SJSA1 (cell line): ENCODE measurements around the gene ADPRHL1. TPM values are rescaled to one million over a fixed set of nuclear protein-coding genes. Genes with fewer than 3 reads are reported as not detected.
"Not testable (repeated sequence)": the region's sequence is repeated elsewhere in the genome, so short reads cannot be mapped to it uniquely, and the experiment has no call there.

Experiments
- DNase-seq, 2 experiments: peaks; one replicate each; pipeline ENCODE4 v3.0.0-alpha.2; 2015 to 2020; ENCODE audit warnings: low spot score in 2 of 2, low read depth in 1 of 2
- H3K27ac ChIP-seq: fragments of 250-450 bp; sonication (Bioruptor Pico); 2 replicates; pipeline ENCODE4 v1.5.1; 2020; ENCODE audit warnings: mild to moderate bottlenecking, moderate library complexity
- H3K27me3 ChIP-seq: fragments of 250-450 bp; sonication (Bioruptor Pico); replicated peaks from 2 replicates; pipeline ENCODE4 v1.5.1; 2020; ENCODE audit warnings: mild to moderate bottlenecking, moderate library complexity
- H3K36me3 ChIP-seq: fragments of 250-450 bp; sonication (Bioruptor Pico); 2 replicates; pipeline ENCODE4 v1.5.1; 2020; ENCODE audit warnings: mild to moderate bottlenecking
- H3K4me1 ChIP-seq: fragments of 250-450 bp; sonication (Bioruptor Pico); replicated peaks from 2 replicates; pipeline ENCODE4 v1.6.1; 2021; ENCODE audit warnings: mild to moderate bottlenecking
- H3K4me3 ChIP-seq: fragments of 250-450 bp; sonication (Bioruptor Pico); 2 replicates; pipeline ENCODE4 v1.5.1; 2020; ENCODE audit warnings: mild to moderate bottlenecking
- H3K9me3 ChIP-seq: fragments of 250-450 bp; sonication (Bioruptor Pico); replicated peaks from 2 replicates; pipeline ENCODE4 v1.5.1; 2020; ENCODE audit warnings: mild to moderate bottlenecking
- total RNA-seq: library from RNA; depleted of rRNA; stranded (reverse); fragments of >200 nt; shearing (Covaris generic); gene quantifications from 2 replicates; pipeline ENCODE4 v1.2.3, GENCODE V29; 2014

Gene ADPRHL1
- total RNA-seq, 1 experiment from 2014 or later = 10.5 TPM

GRCh38 chr13:113458253-113459065, 5.2 kb upstream of the ADPRHL1 start:
- Histone ChIP-seq H3K4me1 (no peaks in the 10 kb centered on the region), H3K4me3 (no peak overlapping the region), H3K27me3 (no peaks in the 10 kb centered on the region), H3K9me3 (no peaks in the 10 kb centered on the region), H3K27ac (no peak overlapping the region), H3K36me3 (peaks cover 47% of the 10 kb centered on the region)
- DNase-seq = peak in 1 of 2 experiments; percentile 29

- Histone ChIP-seq H3K4me3 (no peak overlapping the region), H3K27ac (no peak overlapping the region), H3K27me3 (no peaks in the 10 kb centered on the region), H3K9me3 (no peaks in the 10 kb centered on the region), H3K4me1 (no peaks in the 10 kb centered on the region), H3K36me3 (peaks cover 45% of the 10 kb centered on the region)
- no peak for DNase-seq
Observed at GRCh38 chr13:113457510-113457909, 4.2 kb upstream of the ADPRHL1 start.

GRCh38 chr13:113456116-113456702, 2.9 kb upstream of the ADPRHL1 start:
- no peak overlapping the region for H3K4me3 ChIP-seq
- H3K4me1 ChIP-seq = no peaks in the 10 kb centered on the region
- no peaks in the 10 kb centered on the region for H3K9me3 ChIP-seq
- no peak overlapping the region for H3K27ac ChIP-seq
- peaks cover 44% of the 10 kb centered on the region for H3K36me3 ChIP-seq
- H3K27me3 ChIP-seq = no peaks in the 10 kb centered on the region
- DNase-seq = no peak

GRCh38 chr13:113455384-113455783, 2.1 kb upstream of the ADPRHL1 start:
- no peaks in the 10 kb centered on the region for H3K4me1 ChIP-seq
- peaks cover 36% of the 10 kb centered on the region for H3K36me3 ChIP-seq
- no peaks in the 10 kb centered on the region for H3K27me3 ChIP-seq
- H3K9me3 ChIP-seq = no peaks in the 10 kb centered on the region
- DNase-seq = no peak
- H3K27ac ChIP-seq = no peak overlapping the region
- no peak overlapping the region for H3K4me3 ChIP-seq

GRCh38 chr13:113454936-113455335, 1.6 kb upstream of the ADPRHL1 start:
- Histone ChIP-seq H3K9me3 (no peaks in the 10 kb centered on the region), H3K27ac (no peak overlapping the region), H3K4me3 (no peak overlapping the region), H3K27me3 (no peaks in the 10 kb centered on the region), H3K4me1 (peaks cover 2% of the 10 kb centered on the region), H3K36me3 (peaks cover 31% of the 10 kb centered on the region)
- no peak for DNase-seq

- DNase-seq = no peak
- Histone ChIP-seq H3K36me3 (peaks cover 12% of the 10 kb centered on the region), H3K9me3 (no peaks in the 10 kb centered on the region), H3K27ac (no peak overlapping the region), H3K4me3 (no peak overlapping the region), H3K27me3 (no peaks in the 10 kb centered on the region), H3K4me1 (peaks cover 14% of the 10 kb centered on the region)
Observed at GRCh38 chr13:113452466-113452865, 822 bp downstream of the ADPRHL1 start.

- DNase-seq = no peak
- no peaks in the 10 kb centered on the region for H3K9me3 ChIP-seq
- no peak overlapping the region for H3K27ac ChIP-seq
- H3K36me3 ChIP-seq = peaks cover 9% of the 10 kb centered on the region
- H3K4me3 ChIP-seq = no peak overlapping the region
- no peaks in the 10 kb centered on the region for H3K27me3 ChIP-seq
- peaks cover 14% of the 10 kb centered on the region for H3K4me1 ChIP-seq
Observed at GRCh38 chr13:113451951-113452421, 1.3 kb downstream of the ADPRHL1 start.

GRCh38 chr13:113450861-113451620, 2.2 kb downstream of the ADPRHL1 start:
- H3K9me3 ChIP-seq, H3K4me3 ChIP-seq, H3K36me3 ChIP-seq, H3K27me3 ChIP-seq, H3K27ac ChIP-seq: not testable (repeated sequence)
- peak; percentile 6 to 68 for DNase-seq
- peaks cover 14% of the 10 kb centered on the region for H3K4me1 ChIP-seq

GRCh38 chr13:113450348-113450744, 2.9 kb downstream of the ADPRHL1 start:
- H3K4me1 ChIP-seq = peaks cover 14% of the 10 kb centered on the region
- DNase-seq, H3K27ac ChIP-seq, H3K27me3 ChIP-seq, H3K36me3 ChIP-seq, H3K4me3 ChIP-seq, H3K9me3 ChIP-seq: not testable (repeated sequence)

- no peak for DNase-seq
- peaks cover 14% of the 10 kb centered on the region for H3K4me1 ChIP-seq
- H3K9me3 ChIP-seq = no peaks in the 10 kb centered on the region
- H3K4me3 ChIP-seq = peak overlapping the region; percentile 26
- no peaks in the 10 kb centered on the region for H3K27me3 ChIP-seq
- H3K36me3 ChIP-seq = no peaks in the 10 kb centered on the region
- peak overlapping the region; percentile 40; the same call in 1 of the 2 replicates for H3K27ac ChIP-seq
Observed at GRCh38 chr13:113449693-113450347, 3.5 kb downstream of the ADPRHL1 start.

GRCh38 chr13:113448885-113449692, 4.2 kb downstream of the ADPRHL1 start:
- H3K9me3 ChIP-seq = no peaks in the 10 kb centered on the region
- H3K4me3 ChIP-seq = peak overlapping the region; percentile 26
- H3K27ac ChIP-seq = peak overlapping the region; percentile 40
- DNase-seq = peak; percentile 68 to 70
- peaks cover 14% of the 10 kb centered on the region for H3K4me1 ChIP-seq
- no peaks in the 10 kb centered on the region for H3K36me3 ChIP-seq
- no peaks in the 10 kb centered on the region for H3K27me3 ChIP-seq

- no peak overlapping the region for H3K4me3 ChIP-seq
Observed at GRCh38 chr13:113448545-113448884, 4.8 kb downstream of the ADPRHL1 start.

GRCh38 chr13:113447596-113447995, 5.7 kb downstream of the ADPRHL1 start:
- Histone ChIP-seq H3K27me3 (no peaks in the 10 kb centered on the region), H3K36me3 (no peaks in the 10 kb centered on the region), H3K4me3 (no peak overlapping the region), H3K4me1 (peaks cover 14% of the 10 kb centered on the region), H3K9me3 (no peaks in the 10 kb centered on the region), H3K27ac (no peak overlapping the region)
- DNase-seq = no peak

More at GRCh38 chr13:113448545-113448884, 4.8 kb downstream of the ADPRHL1 start:
- no peaks in the 10 kb centered on the region for H3K27me3 ChIP-seq
- no peaks in the 10 kb centered on the region for H3K9me3 ChIP-seq
- H3K27ac ChIP-seq = no peak overlapping the region
- peaks cover 14% of the 10 kb centered on the region for H3K4me1 ChIP-seq
- H3K36me3 ChIP-seq = no peaks in the 10 kb centered on the region
- no peak for DNase-seq
